ENCODE results near the gene UPK1A. TPM values are rescaled to one million over a fixed set of nuclear protein-coding genes. Genes with fewer than 3 reads are reported as not detected.

Gene UPK1A
- total RNA-seq, 1 experiment from 2014 or later: not detected

DNA sequence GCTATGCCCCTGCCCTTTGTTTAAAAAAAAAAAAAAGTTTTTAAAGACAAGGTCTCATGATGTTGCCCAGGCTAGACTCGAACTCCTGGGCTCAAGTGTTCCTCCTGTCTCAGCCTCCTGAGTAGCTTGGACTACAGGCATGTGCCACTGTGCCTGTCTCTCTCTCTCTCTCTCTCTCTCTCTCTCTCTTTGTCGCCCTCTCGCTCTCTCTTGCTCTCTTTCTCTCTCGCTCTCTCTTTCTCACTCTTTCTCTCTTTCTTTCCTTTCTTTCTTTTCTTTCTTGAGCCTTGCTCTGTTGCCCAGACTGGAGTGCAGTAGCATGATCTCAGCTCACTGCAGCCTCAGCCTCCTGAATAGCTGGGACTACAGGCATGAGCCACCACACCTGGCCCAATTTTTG, 10.7 kb upstream of the UPK1A start:
- Histone ChIP-seq H3K27me3 (replicated peaks; ENCODE audit: insufficient read depth, low read depth, low read length, poor library complexity) (no peaks in the 10 kb centered on the region), H3K9me3 (ENCODE audit: low read depth, low read length, poor library complexity, severe bottlenecking) (no peaks in the 10 kb centered on the region), H3K4me1 (ENCODE audit: insufficient read depth, low read length, poor library complexity, severe bottlenecking) (no peaks in the 10 kb centered on the region), H3K27ac (ENCODE audit: low read depth, low read length, poor library complexity, severe bottlenecking) (no peak overlapping the region), H3K4me3 (ENCODE audit: low read depth, low read length, poor library complexity, severe bottlenecking) (no peak overlapping the region), H3K36me3 (ENCODE audit: insufficient read depth, low read length, poor library complexity, severe bottlenecking) (peaks cover 57% of the 10 kb centered on the region)
- TF ChIP-seq, protein P1, sequence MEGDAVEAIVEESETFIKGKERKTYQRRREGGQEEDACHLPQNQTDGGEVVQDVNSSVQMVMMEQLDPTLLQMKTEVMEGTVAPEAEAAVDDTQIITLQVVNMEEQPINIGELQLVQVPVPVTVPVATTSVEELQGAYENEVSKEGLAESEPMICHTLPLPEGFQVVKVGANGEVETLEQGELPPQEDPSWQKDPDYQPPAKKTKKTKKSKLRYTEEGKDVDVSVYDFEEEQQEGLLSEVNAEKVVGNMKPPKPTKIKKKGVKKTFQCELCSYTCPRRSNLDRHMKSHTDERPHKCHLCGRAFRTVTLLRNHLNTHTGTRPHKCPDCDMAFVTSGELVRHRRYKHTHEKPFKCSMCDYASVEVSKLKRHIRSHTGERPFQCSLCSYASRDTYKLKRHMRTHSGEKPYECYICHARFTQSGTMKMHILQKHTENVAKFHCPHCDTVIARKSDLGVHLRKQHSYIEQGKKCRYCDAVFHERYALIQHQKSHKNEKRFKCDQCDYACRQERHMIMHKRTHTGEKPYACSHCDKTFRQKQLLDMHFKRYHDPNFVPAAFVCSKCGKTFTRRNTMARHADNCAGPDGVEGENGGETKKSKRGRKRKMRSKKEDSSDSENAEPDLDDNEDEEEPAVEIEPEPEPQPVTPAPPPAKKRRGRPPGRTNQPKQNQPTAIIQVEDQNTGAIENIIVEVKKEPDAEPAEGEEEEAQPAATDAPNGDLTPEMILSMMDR (conservative IDR thresholded peaks at IDR 0.05; ENCODE audit: low read depth, low read length): no peak
- no peak for TF ChIP-seq EZH2 (IDR thresholded peaks at IDR 0.05; ENCODE audit: borderline replicate concordance, low read depth, low read length, poor library complexity, severe bottlenecking)
- POLR2A ChIA-PET (ENCODE audit: low non-redundant PET): interaction anchor here (0.7 kb wide), 1 partner anchor 8 kb away, joined by 6 read pairs; no protein-coding TSS in a partner anchor
- no TSS peak for BruUV-seq (replicated peaks)
- CTCF ChIA-PET: no interaction called here
- intact Hi-C loops (cut with micrococcal nuclease; ENCODE audit: unreplicated experiment): no loop called here
- no peak for DNase-seq (ENCODE audit: low spot score)

DNA sequence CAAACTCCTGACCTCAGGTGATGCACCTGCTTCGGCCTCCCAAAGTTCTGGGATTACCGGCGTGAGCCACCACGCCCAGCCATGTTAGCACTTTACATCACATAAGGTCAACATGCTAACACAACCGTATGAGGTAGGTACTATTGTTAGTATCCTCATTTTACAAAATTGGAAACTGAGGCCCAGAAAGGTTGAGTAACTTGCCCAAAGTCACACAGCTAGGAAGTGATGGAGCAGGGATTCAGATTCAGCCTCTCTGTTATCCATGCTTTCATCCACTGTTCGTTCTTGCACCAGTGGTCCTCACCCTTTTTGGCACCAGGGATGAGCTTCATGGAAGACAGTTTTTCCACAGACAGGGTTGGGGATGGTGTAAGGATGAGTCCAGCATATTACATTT, 9.6 kb upstream of the UPK1A start:
- DNase-seq (ENCODE audit: low spot score): no peak
- H3K27ac ChIP-seq (ENCODE audit: low read depth, low read length, poor library complexity, severe bottlenecking): no peak overlapping the region
- ChIA-PET CTCF (no interaction called here), POLR2A (ENCODE audit: low non-redundant PET) (no interaction called here)
- H3K4me3 ChIP-seq (ENCODE audit: low read depth, low read length, poor library complexity, severe bottlenecking): no peak overlapping the region
- no peaks in the 10 kb centered on the region for H3K9me3 ChIP-seq (ENCODE audit: low read depth, low read length, poor library complexity, severe bottlenecking)
- TF ChIP-seq EZH2 (IDR thresholded peaks at IDR 0.05; ENCODE audit: borderline replicate concordance, low read depth, low read length, poor library complexity, severe bottlenecking): no peak
- TF ChIP-seq, protein P1 (conservative IDR thresholded peaks at IDR 0.05; ENCODE audit: low read depth, low read length): no peak
- no peaks in the 10 kb centered on the region for H3K4me1 ChIP-seq (ENCODE audit: insufficient read depth, low read length, poor library complexity, severe bottlenecking)
- peaks cover 50% of the 10 kb centered on the region for H3K36me3 ChIP-seq (ENCODE audit: insufficient read depth, low read length, poor library complexity, severe bottlenecking)
- BruUV-seq (replicated peaks): no TSS peak
- intact Hi-C loops (cut with micrococcal nuclease; ENCODE audit: unreplicated experiment): no loop called here
- no peaks in the 10 kb centered on the region for H3K27me3 ChIP-seq (replicated peaks; ENCODE audit: insufficient read depth, low read depth, low read length, poor library complexity)

DNA sequence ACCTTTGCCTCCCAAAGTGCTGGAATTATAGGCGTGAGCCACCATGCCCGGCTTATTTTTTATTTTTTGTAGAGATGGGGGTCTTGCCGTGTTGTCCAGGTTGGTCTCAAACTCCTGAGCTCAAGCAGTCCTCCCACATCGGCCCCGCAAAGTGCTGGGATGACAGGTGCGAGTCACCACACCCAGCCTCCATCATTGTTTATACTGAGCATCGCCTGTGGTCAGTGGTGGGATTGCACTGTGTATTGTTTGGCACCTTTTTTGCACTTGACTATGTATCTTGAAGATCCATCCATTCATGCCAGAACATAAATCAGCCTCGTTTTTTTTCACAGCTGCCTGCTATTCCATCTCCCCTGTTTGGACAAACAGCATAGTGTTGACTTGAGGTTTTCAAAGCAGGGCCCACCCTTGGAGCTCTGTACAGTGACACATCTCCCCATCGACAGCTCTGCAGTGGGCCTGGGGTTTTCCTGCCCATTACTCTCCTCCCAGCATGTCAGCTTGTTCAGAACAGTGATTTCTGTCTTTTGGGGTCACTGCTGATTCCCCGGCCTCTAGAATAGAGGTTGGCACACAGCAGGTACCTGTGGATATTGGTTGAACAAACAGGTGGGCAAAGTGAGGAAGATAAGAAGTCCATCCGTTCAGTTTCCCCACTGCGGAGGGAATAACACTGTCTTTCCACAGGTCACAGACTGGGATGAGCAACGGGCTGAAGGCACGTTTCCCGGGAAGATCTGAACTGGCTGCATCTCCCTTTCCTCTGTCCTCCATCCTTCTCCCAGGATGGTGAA, 8.2 kb upstream of the UPK1A start:
- Histone ChIP-seq H3K9me3 (ENCODE audit: low read depth, low read length, poor library complexity, severe bottlenecking) (no peaks in the 10 kb centered on the region), H3K4me3 (ENCODE audit: low read depth, low read length, poor library complexity, severe bottlenecking) (no peak overlapping the region), H3K27me3 (replicated peaks; ENCODE audit: insufficient read depth, low read depth, low read length, poor library complexity) (no peaks in the 10 kb centered on the region), H3K36me3 (ENCODE audit: insufficient read depth, low read length, poor library complexity, severe bottlenecking) (peaks cover 48% of the 10 kb centered on the region), H3K4me1 (ENCODE audit: insufficient read depth, low read length, poor library complexity, severe bottlenecking) (no peaks in the 10 kb centered on the region), H3K27ac (ENCODE audit: low read depth, low read length, poor library complexity, severe bottlenecking) (no peak overlapping the region)
- no TSS peak for BruUV-seq (replicated peaks)
- intact Hi-C loops (cut with micrococcal nuclease; ENCODE audit: unreplicated experiment): no loop called here
- ChIA-PET POLR2A (ENCODE audit: low non-redundant PET) (interaction anchor here (0.7 kb wide), 1 partner anchor 122 kb away, joined by 5 read pairs; no protein-coding TSS in a partner anchor), CTCF (no interaction called here)
- no peak for DNase-seq (ENCODE audit: low spot score)
- TF ChIP-seq, protein P1 (conservative IDR thresholded peaks at IDR 0.05; ENCODE audit: low read depth, low read length): no peak
- no peak for TF ChIP-seq EZH2 (IDR thresholded peaks at IDR 0.05; ENCODE audit: borderline replicate concordance, low read depth, low read length, poor library complexity, severe bottlenecking)
